CD4-positive, alpha-beta T cell treated with Interleukin-17A for 4 hours (primary cell): Measurements from ENCODE around the gene FGF13.

Experiments
- DNase-seq: peaks from one replicate; pipeline ENCODE4 v3.0.0-alpha.2; 2020; ENCODE audit warnings: mixed read lengths

FGF13 gene

GRCh38 chrX:138651494-138651893 lies 60.0 kb downstream of the FGF13 start:
- DNase-seq = no peak

- DNase-seq = no peak
Observed at GRCh38 chrX:138648568-138648967, 62.9 kb downstream of the FGF13 start.

- no peak for DNase-seq
Observed at GRCh38 chrX:138638996-138639395, 72.5 kb downstream of the FGF13 start.
